K562 (cell line): Measurements from ENCODE around the gene ASF1B.

Experiments used
- CBX8 ChIP-seq: fragments of 200-600 bp; sonication (generic); IDR thresholded peaks from 2 replicates; pipeline ENCODE4 v1.6.1; 2012; ENCODE audit warnings: borderline replicate concordance, mixed run types, low read depth, mild to moderate bottlenecking, moderate library complexity, mixed read lengths, low read length, control low read depth, inconsistent platforms; ENCODE audit not compliant: poor library complexity, severe bottlenecking; ENCODE audit errors: extremely low read depth
- EZH2 ChIP-seq: IDR thresholded peaks from 2 replicates; pipeline ENCODE4 v1.6.1; 2012; ENCODE audit warnings: low read depth, mild to moderate bottlenecking, inconsistent platforms, low read length, borderline replicate concordance
- JUN ChIP-seq, 2 experiments: sonication (generic) in 1 of 2; formaldehyde crosslinking in 1 of 2; IDR thresholded peaks; 2 replicates each; pipeline versions ENCODE4 v1.6.1 to v1.8.0; 2012 to 2022; ENCODE audit warnings: borderline replicate concordance in 2 of 2, mild to moderate bottlenecking in 2 of 2, improper control_type of control experiment in 1 of 2, low read depth in 1 of 2, low read length in 1 of 2, missing genetic modification reagents in 1 of 2
- TF ChIP-seq, protein P1 (sequence below), 3 experiments: IDR thresholded peaks in 2 of 3; conservative IDR thresholded peaks in 1 of 3; 2 replicates each; pipeline ENCODE4 v1.5.1; 2011 to 2012; ENCODE audit warnings: low read length in 3 of 3, mild to moderate bottlenecking in 3 of 3, control low read depth in 2 of 3, improper control_type of control experiment in 1 of 3, inconsistent platforms in 1 of 3, low read depth in 1 of 3, mixed read lengths in 1 of 3, moderate library complexity in 1 of 3; ENCODE audit not compliant: insufficient read depth in 2 of 3

DNA sequence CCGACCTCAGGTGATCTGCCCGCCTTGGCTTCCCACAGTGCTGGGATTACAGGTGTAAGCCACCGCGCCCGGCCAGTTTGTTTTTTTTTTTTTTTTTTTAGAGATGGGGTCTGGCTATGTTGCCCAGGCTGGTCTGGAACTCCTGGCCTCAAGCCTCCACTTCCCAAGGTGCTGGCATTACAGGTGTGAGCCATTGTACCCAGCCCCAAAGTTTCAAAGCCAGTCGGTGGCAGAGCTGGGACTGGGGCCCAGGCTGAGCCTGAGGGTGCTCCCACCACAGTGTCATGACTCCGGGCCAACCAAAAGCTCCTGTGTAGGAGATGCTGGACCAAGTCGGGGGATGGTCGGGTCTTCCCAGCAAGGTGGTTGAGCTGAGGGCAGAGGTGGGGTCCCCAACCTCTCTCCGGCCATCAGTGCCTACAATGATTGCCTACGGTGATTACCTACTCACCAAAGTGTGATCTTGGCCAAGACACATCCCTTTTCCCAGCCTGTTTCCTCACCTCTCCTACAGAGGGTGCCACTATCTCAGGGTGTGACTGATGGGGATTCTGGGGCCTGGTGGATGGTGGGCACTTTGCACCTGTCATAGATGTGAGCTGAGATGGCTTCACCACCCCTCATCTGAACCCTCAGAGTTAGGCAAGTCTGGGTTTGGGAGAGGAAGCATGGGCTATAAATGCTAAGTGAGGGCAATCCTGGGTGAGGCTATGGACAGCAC, 40.0 kb downstream of the ASF1B start:
- TF ChIP-seq JUN (IDR thresholded peaks at IDR 0.05; ENCODE audit: borderline replicate concordance, low read depth, low read length) (no peak), JUN (CRISPR knock-in tag; IDR thresholded peaks at IDR 0.05; ENCODE audit: borderline replicate concordance) (no peak), EZH2 (no peak), CBX8 (no peak)
- TF ChIP-seq, protein P1, sequence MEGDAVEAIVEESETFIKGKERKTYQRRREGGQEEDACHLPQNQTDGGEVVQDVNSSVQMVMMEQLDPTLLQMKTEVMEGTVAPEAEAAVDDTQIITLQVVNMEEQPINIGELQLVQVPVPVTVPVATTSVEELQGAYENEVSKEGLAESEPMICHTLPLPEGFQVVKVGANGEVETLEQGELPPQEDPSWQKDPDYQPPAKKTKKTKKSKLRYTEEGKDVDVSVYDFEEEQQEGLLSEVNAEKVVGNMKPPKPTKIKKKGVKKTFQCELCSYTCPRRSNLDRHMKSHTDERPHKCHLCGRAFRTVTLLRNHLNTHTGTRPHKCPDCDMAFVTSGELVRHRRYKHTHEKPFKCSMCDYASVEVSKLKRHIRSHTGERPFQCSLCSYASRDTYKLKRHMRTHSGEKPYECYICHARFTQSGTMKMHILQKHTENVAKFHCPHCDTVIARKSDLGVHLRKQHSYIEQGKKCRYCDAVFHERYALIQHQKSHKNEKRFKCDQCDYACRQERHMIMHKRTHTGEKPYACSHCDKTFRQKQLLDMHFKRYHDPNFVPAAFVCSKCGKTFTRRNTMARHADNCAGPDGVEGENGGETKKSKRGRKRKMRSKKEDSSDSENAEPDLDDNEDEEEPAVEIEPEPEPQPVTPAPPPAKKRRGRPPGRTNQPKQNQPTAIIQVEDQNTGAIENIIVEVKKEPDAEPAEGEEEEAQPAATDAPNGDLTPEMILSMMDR (IDR thresholded peaks at IDR 0.05 in 2 of 3, conservative IDR thresholded peaks at IDR 0.05 in 1 of 3; ENCODE audit: insufficient read depth in 2 of 3, low read depth in 1 of 3, low read length in 3 of 3), result peak in 1 of 3 experiments; percentile 25; a peak in 1 of 6 replicates
